ENCODE results near the gene MBNL1.

MBNL1 gene

DNA sequence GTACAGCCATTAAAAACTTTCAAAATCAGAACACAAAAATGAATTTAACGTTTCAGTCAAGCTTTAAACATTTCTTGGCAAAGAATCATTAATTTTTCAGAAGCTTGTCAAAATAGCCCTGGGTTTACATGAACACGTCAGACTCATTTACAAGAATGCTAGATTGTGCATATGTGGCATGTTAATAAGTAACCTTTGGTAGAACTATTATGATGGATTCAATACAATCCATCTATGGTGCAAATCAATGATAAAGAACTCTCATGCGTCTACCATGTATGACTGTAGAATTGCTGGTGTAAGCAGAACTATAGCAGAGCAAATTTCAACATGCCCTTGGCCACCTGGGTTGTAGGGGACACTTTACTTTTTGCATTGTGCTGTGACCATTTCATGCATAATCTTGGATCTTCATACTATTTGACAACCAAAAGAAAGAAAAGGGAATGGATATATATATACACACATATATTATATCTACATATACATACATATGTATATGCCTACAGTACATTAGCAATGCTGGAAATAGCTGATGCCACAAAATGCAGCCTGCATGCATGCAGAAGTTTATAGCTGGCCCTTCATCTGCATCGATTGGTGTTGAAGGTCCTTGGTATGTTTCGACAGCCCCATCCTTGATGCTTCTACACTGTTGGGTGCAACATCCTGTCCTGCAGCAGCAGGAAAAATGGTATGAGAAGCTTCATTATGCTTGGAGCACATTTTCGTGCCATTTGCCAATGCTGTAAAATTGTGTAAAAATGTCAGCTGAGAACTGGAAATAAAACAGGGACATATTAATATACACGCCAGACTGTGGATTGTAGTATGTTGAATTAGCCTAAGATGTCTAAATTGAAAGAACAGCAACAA lies 189.0 kb downstream of the MBNL1 start:
- no peak for DNase-seq

DNA sequence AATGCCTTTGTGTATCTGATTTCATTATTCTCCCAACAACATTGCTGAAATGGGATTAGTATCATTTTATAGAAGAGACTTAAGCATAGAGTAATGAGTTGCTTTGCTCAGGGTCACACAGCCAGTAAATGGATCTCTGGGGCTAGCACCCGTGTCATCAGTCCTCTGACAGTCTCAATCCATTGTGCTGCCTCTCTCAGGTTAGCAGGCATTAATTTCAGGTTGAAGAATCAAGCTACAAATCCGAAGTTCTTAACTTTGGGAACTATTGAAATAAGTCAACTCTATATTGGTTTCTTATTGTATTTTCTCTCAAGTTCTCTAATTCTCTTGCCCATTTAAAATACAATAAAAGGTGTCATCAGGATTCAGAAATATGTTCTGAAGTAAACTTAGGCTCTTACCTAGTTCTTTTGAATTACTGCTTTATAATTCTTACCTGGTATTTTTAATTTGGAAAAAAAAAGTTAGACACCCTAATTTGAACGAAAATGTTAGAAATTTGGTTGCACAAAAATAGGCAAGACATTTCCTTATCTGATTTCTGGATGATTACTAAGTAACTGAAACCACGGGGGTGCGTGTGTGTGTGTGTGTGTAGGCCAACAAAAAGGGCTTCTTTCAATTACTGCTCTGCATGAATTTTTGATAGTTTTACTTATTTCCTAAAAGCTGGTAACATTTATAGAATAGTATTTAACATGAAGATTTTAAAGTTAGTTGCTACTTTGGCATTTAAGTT lies 189.8 kb downstream of the MBNL1 start:
- DNase-seq, result no peak

DNA sequence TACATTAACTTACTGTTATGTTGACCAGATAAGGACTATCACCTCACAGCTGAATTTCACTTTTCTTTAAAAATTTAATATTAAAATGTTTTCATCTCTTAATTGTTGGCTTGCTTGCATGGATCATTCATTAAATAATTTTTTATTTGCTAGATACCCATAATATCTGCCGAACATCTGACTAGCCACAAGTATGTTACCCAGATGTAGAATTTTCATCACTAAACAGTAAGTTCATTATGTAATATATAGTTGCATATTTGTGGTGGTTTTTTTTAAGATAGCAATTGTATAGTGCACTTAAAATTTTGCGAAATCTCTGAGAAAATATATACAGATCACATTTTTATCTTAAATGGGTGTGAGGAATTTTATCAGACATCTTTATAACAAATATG lies 190.4 kb downstream of the MBNL1 start:
- DNase-seq, result no peak

DNA sequence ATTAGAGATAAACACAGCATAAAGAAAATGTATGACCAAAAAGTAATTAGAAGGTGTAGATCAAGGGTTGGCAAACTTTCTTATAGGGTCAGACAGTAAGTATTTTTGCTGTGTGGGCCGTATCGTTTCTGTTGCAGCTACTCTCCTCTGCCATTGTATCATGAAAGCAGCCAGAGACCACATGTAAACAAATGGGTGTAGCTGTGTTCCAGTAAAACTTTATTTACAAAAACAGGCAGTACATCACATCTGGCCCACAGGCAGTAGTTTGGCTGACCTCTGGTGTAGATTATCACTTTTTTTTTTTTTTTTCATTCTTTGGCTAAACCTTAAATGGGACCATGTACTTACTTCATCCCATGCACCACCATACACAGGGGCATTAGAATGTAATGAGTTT lies 190.8 kb downstream of the MBNL1 start:
- DNase-seq, result no peak

DNA sequence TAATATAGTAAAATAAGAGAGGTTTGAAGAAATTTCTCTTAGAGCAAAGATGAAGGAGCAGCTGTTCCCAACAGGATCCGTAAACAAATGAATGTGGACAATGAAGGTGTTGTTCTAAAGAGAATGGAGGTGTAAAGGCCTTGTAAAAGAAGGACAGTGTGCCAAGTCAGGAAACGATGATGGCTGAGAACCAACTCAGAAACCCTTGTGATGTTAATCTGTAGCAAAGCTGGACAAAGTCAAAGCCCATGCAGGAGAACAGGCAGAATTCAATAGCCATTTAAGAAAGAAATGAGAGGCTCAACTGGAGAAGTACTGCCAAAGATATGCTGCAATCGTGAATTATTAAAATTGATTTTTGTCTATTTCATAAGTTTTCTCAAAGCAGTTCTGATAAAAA lies 192.2 kb downstream of the MBNL1 start:
- no peak for DNase-seq

DNA sequence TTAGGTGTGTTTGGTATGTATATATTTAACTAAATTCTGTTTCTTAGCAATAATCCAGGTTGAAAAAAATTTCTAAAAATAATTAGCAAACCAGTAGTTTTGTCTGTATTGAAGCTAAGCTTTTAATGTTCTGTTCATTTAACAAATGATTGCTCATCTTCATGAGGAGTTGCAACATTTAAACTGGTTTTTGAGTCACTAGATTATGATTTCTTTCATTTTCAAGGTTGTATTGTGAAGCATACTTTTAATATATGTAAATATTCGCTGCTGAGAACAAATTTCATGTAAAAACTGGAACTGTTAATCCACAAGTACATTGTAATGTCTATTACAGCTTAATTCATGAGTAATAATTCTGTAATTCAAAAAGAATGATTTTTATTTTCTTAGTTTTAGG lies 192.7 kb downstream of the MBNL1 start:
- no peak for DNase-seq

DNA sequence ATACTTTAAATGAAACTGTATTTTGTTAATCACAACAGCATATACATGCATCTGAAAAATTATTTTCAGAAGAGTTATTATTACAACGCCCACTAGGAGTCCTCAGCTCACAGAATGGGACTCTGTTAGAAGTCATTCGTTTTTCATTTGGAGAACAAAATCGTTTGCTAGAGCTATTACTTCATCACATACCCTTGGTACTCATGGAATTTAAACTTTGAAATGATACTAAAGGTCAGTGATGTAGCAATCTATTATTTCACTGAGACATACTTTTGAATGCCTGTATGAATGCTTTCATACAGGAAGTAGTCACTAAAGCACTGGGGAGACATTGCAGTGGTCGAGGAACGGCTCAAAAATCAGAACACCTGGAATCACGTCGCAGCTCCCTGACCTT lies 198.1 kb downstream of the MBNL1 start:
- no peak for DNase-seq

DNA sequence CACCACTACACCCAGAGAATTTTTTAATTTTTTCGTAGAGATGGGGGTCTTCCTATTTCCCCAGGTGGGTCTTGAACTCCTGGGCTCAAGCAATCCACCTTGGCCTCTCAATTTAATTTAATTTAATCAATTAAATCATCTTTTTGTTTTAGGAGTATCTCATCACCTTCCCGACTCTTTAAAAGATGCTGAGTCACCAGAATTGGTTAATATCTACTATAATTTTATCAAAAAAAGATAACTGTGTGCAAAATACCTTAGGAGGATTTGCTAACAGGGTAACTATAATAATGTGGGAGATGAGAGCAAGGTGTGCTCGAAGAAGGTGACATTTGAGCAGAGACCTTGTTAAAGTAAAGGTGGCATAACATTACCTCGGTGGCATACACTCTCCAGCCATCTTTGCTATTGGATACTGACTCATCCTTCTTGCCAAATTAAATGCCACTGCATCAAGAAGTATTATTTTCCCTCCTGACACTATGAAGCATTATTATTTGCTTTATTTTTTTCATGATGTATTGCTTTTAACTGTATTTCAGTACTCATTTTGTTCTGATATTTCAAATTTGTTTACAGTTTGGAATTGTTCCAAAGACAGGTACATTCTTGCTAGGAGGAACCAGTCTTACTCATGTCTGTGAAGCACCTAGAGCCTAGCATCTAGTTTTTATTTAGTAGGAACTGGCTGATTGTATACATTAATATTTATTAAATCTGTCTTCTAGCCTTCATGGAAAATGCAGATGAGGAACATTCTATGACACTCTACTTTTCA lies 200.7 kb downstream of the MBNL1 start:
- no peak for DNase-seq

DNA sequence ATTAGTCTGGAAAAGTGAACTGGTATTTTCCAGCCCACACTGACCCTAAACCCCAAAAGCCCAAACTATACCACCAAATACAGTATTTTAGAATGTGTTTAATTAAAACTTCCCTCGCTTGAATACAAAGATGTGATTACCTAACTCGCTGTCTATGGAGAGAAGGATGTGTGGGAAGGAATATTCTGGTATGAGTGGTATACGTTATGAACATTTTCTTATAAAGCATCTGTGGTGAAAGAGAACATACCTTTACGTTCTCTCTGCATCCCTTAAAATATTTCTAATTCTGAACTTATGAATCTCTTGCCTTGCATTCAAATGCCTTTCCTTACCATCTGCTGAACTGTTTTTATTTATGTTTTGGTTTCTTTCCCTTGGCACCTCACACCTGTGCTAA lies 201.4 kb downstream of the MBNL1 start:
- no peak for DNase-seq

DNA sequence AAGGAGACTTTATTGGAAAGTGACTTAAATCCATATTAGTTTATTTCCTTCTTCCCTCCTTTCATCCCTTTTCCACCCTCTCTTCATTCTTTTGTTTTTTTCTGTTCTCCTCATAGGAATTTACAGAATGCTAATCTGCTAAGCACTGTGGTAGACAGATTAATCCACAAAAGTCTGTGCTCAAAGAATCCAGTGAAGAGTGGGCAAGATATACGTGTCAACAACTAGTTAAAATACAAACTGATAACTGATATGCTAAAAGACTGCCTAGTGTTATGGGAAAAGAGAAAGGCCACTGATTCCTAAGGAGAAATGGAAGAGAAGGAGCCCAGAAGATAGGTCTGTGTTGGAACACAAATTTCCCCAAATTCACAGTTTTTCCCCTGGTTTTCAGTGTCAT lies 202.2 kb downstream of the MBNL1 start:
- DNase-seq, result no peak

DNA sequence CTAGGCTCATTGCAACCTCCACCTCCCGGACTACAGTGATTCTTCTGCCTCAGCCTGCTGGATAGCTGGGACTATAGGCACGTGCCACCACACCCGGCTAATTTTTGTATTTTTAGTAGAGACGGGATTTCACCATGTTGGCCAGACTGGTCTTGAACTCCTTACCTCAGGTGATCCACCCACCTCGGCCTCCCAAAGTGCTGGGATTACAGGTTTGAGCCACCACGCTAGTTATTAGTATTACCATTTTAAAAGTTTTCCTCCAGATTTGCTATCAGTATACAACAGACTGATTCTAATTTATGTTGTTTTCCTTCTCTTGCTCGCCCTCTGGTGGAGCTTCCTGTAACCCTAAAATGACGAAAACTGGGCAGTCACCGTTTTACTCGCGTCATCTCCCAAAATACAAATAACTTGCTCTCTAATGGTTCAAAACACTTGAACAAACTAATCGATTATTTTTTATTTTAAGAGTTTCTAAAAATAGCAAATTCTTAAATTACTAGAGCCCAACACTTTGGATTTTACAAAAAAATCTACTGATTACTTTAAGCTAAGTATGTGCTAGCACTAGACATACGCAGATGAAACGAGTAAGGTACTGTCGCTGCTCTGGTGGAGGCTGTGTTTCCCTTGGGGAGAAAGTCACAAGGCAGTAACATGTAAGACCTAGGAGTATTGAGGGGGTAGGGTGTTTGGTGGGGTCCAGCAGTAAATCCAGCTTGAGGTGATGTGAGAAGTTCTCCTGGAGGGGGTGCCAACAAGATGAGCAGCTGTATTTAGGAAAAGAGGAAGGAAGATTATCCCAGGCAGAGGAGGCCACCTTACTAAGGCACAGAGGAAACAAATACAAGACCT lies 203.3 kb downstream of the MBNL1 start:
- peak; percentile 65 for DNase-seq

DNA sequence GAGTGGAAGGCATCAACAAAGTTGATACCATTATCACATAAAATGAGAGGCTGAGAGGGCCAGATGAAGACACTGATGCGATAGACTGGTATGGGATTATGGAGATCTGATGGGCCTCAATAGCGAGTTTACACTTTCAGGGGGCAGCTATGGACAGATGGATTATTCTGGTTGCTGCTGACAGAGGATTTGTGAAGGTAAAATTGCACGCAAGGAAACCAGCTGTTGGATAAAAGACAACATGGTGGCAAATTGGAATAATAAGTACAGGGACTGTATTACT lies 203.9 kb downstream of the MBNL1 start:
- DNase-seq, result no peak

DNA sequence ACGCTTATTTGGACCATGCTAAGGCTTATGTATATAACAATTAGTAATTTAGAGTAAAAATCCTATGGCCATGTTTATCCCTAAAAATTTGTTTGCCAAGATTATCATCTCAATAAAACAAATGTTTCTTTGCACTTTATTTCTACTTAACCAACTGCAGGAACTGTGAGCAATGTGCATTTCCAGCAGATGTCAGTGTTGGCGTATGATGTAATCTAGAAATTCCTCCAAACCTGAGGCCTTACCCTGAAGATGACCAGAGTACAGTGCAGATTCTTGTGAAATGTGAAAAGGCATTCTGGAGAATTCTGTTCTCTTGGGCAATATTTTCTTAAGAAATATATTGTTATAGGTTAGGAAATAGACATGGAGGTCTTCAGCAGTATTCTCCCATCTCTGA lies 205.9 kb downstream of the MBNL1 start:
- DNase-seq, result no peak

DNA sequence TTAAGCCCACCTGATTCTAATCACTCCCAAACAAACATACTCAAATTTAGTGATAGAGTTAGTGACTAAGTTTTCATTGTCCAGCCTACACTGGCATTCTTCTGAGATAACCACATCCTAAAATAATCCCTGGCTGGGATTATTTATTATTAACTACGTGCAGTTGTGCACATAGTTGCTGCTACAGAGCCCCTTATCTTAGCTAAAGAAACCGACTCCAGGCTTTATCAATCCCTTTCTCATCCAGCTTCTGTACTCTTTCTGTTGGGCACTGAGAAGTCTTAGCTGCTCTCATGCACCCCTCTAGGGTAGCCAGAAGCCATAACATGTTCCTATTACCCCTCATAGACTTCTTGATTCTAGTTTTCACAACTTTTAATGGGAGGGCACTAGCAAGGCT lies 208.7 kb downstream of the MBNL1 start:
- DNase-seq, result no peak

DNA sequence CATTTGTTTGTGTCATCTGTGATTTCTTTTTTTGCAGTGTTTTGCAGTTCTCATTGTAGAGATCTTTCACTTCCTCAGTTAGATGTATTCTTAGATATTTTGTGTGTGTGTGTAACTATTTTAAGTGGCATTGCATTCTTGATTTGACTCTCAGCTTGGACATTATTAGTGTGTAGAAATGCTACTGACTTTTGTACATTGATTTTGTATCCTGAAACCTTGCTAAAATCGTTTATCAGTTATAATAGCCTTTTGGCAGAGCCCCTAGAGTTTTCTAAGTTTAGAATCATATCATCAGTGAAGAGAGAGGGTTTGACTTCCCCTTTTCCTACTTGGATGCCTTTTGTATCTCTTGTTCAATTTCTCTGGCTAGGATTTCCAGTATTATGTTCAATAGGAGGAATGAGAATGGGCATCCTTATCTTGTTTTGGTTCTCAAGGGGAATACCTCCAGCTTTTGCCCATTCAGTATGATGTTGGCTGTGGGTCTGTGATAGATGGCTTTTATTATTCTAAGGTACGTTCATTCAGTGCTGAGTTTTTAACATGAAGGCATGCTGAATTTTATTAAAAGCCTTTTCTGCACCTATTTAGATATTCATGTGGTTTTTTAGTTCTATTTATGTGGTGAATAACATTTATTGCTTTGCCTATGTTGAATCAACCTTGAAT lies 211.7 kb downstream of the MBNL1 start:
- no peak for DNase-seq

DNA sequence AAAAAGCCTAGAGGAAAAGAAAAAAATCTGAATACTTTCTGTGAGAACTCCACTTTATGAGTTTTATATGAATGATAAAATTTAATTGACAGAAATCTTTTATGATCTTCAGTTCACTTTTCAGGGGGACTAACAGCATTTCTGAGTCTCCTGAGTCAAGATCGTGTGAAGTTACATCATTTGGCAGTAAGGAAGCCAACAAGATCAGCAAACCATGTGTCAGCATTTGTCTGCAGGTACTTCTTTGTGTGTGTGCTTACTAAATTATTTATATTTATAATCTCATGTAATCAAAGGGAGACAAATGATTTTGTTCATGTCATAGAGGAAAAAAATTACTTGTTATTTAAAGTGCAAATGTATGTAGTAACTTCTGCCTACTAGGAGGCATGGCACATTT lies 217.6 kb downstream of the MBNL1 start:
- no peak for DNase-seq

DNA sequence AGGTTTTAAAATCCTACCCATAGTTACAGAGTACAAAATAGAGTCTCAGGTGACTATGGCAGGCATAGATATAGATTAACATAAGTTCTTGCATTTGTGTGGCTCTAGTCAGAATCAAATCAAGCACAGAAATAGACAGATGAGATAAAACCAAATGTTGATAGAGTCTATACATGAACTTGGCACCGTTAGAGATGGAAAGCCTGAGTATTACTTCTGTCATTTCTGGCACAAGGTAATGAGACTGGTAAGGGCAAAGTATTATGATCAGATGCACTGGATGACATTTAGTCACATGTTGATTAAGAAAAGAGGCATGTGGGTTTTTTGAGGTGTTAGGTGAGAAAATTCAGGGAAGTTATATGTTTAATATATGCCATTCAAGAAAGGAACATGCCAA lies 219.7 kb downstream of the MBNL1 start:
- DNase-seq, result no peak

DNA sequence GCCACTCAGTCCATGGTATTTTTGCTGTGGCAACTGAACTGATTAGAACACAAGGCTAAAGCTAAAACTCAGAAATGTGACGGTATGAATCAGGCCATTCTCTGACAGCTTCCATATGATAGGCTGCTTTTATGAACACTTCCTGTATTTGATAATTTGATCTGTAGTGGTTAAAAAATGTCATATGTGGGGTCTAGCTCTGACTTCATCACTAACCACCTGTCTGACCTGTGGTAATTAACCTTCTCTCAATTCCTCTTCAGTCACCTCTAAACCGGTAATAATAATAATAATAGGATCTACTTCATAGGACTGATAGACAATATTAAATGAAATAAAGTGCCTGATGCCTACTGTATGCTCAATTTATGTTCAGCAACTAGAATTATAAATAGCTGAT lies 223.2 kb downstream of the MBNL1 start:
- no peak for DNase-seq

DNA sequence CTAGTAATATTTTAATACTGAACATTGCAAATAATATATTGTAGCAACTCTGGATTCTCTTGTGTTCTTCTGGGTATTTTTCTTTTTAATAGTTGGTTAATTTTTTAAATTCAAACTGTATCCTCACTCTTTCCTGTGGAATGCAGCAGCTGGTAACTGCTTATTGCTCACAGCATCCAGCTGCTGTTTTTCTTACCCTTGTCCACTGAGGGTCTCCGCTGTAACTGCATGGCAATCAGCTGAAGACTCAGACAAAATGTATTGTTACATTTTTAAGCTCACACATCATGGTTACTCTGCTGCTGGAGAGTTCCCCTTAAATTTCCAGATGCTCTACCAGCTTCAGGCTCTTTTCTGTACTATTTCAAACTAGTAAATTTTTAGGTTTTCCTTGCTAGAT lies 227.6 kb downstream of the MBNL1 start:
- no peak for DNase-seq

DNA sequence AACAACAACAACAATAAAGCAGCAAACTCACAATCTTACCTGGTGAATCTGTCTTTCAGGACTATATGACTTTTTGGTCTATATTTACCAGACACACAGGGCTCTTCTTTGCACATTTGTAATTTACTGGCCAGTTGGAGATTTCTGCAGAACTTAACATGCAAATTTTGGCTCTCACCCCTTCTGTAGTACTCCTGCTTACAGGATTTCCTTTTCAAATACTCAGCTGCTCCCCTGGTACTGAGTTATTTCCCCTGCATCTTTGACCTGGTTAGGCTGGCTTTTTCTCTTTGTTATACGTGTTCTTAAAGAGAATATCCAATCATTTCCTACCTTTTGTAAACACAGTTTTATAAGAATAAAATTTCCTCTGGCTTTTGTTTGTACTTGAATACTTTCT lies 228.0 kb downstream of the MBNL1 start:
- no peak for DNase-seq

DNA sequence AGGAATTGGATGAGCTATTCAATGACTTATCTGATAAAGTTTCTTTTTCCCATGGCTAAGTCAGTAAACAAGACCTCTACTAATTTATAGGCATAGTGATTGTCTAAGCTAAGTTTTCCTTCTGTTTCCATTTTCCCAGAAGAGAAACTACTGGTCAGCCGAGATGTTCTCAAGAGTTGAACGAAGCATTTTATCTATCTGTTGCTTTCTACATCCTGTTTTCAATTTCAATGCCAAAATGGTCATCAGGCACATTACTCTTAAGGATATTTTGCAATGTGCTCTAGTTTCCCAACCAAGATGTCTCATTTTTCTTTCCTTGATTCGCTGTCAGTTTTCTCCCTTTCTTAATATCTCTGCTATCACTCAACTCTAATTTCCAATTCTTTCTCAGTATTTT lies 228.7 kb downstream of the MBNL1 start:
- no peak for DNase-seq

DNA sequence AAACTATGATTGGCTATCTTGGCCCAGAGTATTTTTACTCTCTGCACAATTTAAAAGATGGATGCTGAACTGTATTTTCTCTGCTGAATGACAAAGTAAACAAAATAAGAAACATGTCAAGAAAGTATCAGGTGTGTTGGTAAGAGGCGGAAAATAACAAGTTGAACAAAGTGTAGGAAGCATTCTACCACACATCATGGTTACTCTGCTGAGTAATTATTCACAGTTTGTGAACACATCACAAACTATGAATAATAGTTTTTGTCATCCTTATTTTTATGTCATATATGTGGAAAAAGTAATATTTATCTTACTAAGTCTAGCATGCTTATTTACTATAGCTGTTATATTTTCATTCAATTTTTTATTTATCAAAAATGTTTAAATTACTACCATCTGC lies 229.2 kb downstream of the MBNL1 start:
- no peak for DNase-seq

Data from femur (tissue), 1 donor.